ENCODE measurements around the gene LYAR. TPM values are rescaled to one million over a fixed set of nuclear protein-coding genes. Genes with fewer than 3 reads are reported as not detected.

Gene LYAR
- total and polyA plus RNA-seq, 2 of the 13 experiments (the other 11 are each of a cell fraction or from before 2014, with no cell fraction given): 7.8 to 94.2 TPM

GRCh38 chr4:4289597-4289940, 385 bp downstream of the LYAR start:
- FAIRE-seq (no peak), DNase-seq (ENCODE audit: low spot score) (no peak), ATAC-seq (peak; percentile 50)
- H3K4me3 ChIP-seq (replicated peaks in 1 of 3; ENCODE audit: insufficient read depth in 1 of 3, low read depth in 2 of 3, low read length in 3 of 3): peak overlapping the region; percentile 82 to 97 (median 88)
- H3K9me3 ChIP-seq (ENCODE audit: low read length): no peaks in the 10 kb centered on the region
- H3K4me2 ChIP-seq (ENCODE audit: low read depth, low read length): peak overlapping the region; percentile 100
- CTCF ChIA-PET (ENCODE audit: low intra/inter-chr PET ratio, low total read pairs): no interaction called here
- peaks cover 3% of the 10 kb centered on the region; the same call in 1 of the 2 replicates for H4K20me1 ChIP-seq (ENCODE audit: insufficient read depth, low read length)
- H2AFZ ChIP-seq (ENCODE audit: low read length): no peak overlapping the region
- TSS peak; percentile 62 for BruUV-seq (replicated peaks)
- H3K36me3 ChIP-seq (replicated peaks in 1 of 2; ENCODE audit: control insufficient read depth in 1 of 2, insufficient read depth in 2 of 2, low read length in 2 of 2): peaks cover 5 to 21% of the 10 kb centered on the region in 2 experiments; a peak in 4 of 5 replicates
- intact Hi-C loops (cut with micrococcal nuclease; ENCODE audit: unreplicated experiment): no loop called here
- peaks cover 57% of the 10 kb centered on the region for H3K4me1 ChIP-seq (ENCODE audit: insufficient read depth, low read length)
- POLR2A ChIA-PET: interaction anchor here (1.0 to 1.3 kb wide), 3 partner anchors 30 to 41 kb away, joined by 3 to 8 read pairs (median 3); partner anchors contain the start of gene TMEM128
- WGBS (ENCODE audit: low lambda C conversion rate): 4% methylated on average over 2 of the region's 10 CpGs
- peak overlapping the region; percentile 96 for H3K9ac ChIP-seq (ENCODE audit: insufficient read depth, low read depth, low read length)
- in situ Hi-C loops (cut with HindIII; ENCODE audit: extremely low pct_ligation_motif_present, low pct_unique_long_range_greater_than_20kb): no loop called here
- no peaks in the 10 kb centered on the region; a peak in 1 of 5 replicates for H3K27me3 ChIP-seq (ENCODE audit: control insufficient read depth in 1 of 2, insufficient read depth in 2 of 2, low read length in 2 of 2)
- H3K27ac ChIP-seq (ENCODE audit: extremely low read length, insufficient read depth, low read length): peak overlapping the region; percentile 72
- peaks cover 74% of the 10 kb centered on the region for H3K79me2 ChIP-seq (ENCODE audit: insufficient read depth, low read length)
- TF ChIP-seq ZNF772 (CRISPR knock-in tag; IDR thresholded peaks at IDR 0.05) (peak; percentile 11; the same call in 1 of the 2 replicates), ZFP36L1 (CRISPR knock-in tag; IDR thresholded peaks at IDR 0.05) (no peak), SP2 (CRISPR knock-in tag; IDR thresholded peaks at IDR 0.05) (no peak), HOXA5 (CRISPR knock-in tag; IDR thresholded peaks at IDR 0.05) (no peak), KLF12 (CRISPR knock-in tag; IDR thresholded peaks at IDR 0.05; ENCODE audit: borderline replicate concordance) (no peak), ZBTB44 (CRISPR knock-in tag; IDR thresholded peaks at IDR 0.05) (no peak), TIGD3 (CRISPR knock-in tag; IDR thresholded peaks at IDR 0.05; ENCODE audit: borderline replicate concordance) (0 out of 2 replicates have a peak, but pooled peaks have one; percentile 4), GZF1 (CRISPR knock-in tag; IDR thresholded peaks at IDR 0.05) (no peak), PATZ1 (CRISPR knock-in tag; IDR thresholded peaks at IDR 0.05) (no peak), MLLT10 (CRISPR knock-in tag; IDR thresholded peaks at IDR 0.05) (no peak), PREB (CRISPR knock-in tag; IDR thresholded peaks at IDR 0.05) (0 out of 2 replicates have a peak, but pooled peaks have one; percentile 44), E2F5 (CRISPR knock-in tag; conservative IDR thresholded peaks at IDR 0.05) (no peak), ESRRA (CRISPR knock-in tag; IDR thresholded peaks at IDR 0.05; ENCODE audit: low read depth) (no peak), ZNF784 (CRISPR knock-in tag; IDR thresholded peaks at IDR 0.05; ENCODE audit: borderline replicate concordance) (no peak), MAX (IDR thresholded peaks at IDR 0.05) (no peak), ZNF543 (CRISPR knock-in tag; IDR thresholded peaks at IDR 0.05) (no peak), STAG1 (CRISPR knock-in tag; IDR thresholded peaks at IDR 0.05) (no peak)

Data from HepG2 (cell line).